ENCODE results near the gene PLEKHG7.
"Not testable (repeated sequence)": the region's sequence is repeated elsewhere in the genome, so short reads cannot be mapped to it uniquely, and the experiment has no call there.

Gene PLEKHG7

GRCh38 chr12:92717202-92717601, 14.4 kb downstream of the PLEKHG7 start:
- no peak for DNase-seq

- DNase-seq: no peak
Measured at GRCh38 chr12:92718483-92718990, 15.7 kb downstream of the PLEKHG7 start.

GRCh38 chr12:92719674-92720073, 16.9 kb downstream of the PLEKHG7 start:
- no peak for DNase-seq

- DNase-seq: no peak
Measured at GRCh38 chr12:92721130-92721529, 18.3 kb downstream of the PLEKHG7 start.

- DNase-seq: no peak
Measured at GRCh38 chr12:92721656-92722055, 18.9 kb downstream of the PLEKHG7 start.

GRCh38 chr12:92722897-92723296, 20.1 kb downstream of the PLEKHG7 start:
- no peak for DNase-seq

- no peak for DNase-seq
Measured at GRCh38 chr12:92726850-92727249, 24.1 kb downstream of the PLEKHG7 start.

- no peak for DNase-seq
Measured at GRCh38 chr12:92729773-92730305, 27.1 kb downstream of the PLEKHG7 start.

GRCh38 chr12:92730758-92731157, 28.0 kb downstream of the PLEKHG7 start:
- no peak for DNase-seq

- DNase-seq: no peak
Measured at GRCh38 chr12:92732216-92732615, 29.4 kb downstream of the PLEKHG7 start.

- DNase-seq: no peak
Measured at GRCh38 chr12:92732716-92733115, 29.9 kb downstream of the PLEKHG7 start.

- DNase-seq: no peak
Measured at GRCh38 chr12:92733181-92733580, 30.4 kb downstream of the PLEKHG7 start.

GRCh38 chr12:92733661-92734060, 30.9 kb downstream of the PLEKHG7 start:
- no peak for DNase-seq

- DNase-seq: no peak
Measured at GRCh38 chr12:92735131-92735721, 32.4 kb downstream of the PLEKHG7 start.

GRCh38 chr12:92736605-92737004, 33.8 kb downstream of the PLEKHG7 start:
- no peak for DNase-seq

GRCh38 chr12:92737855-92738850, 35.4 kb downstream of the PLEKHG7 start:
- DNase-seq: no peak

GRCh38 chr12:92739113-92739512, 36.3 kb downstream of the PLEKHG7 start:
- DNase-seq: no peak

GRCh38 chr12:92740411-92740810, 37.6 kb downstream of the PLEKHG7 start:
- DNase-seq: no peak

- no peak for DNase-seq
Measured at GRCh38 chr12:92743026-92743425, 40.2 kb downstream of the PLEKHG7 start.

GRCh38 chr12:92745856-92746550, 43.2 kb downstream of the PLEKHG7 start:
- DNase-seq: no peak

GRCh38 chr12:92747151-92747550, 44.4 kb downstream of the PLEKHG7 start:
- no peak for DNase-seq

- not testable (repeated sequence) for DNase-seq
Measured at GRCh38 chr12:92749691-92750090, 46.9 kb downstream of the PLEKHG7 start.

Data from stimulated activated CD8-positive, alpha-beta memory T cell treated with anti-CD3 and anti-CD28 coated beads, Interleukin-4, amount 100 ng/mL, for 48 hours (primary cell).